GM13977 (cell line): ENCODE data around the gene FHAD1.

ENCODE experiments used
- DNase-seq: peaks from one replicate; pipeline ENCODE4 v3.0.0; 2012; ENCODE audit warnings: low spot score
- in situ Hi-C: fragments of 300-500 bp; cut with MboI; formaldehyde crosslinking; loops from one replicate; pipeline ENCODE4 v1.12.0; 2022; ENCODE audit warnings: low sequenced_read_pairs, low pct_unique_long_range_greater_than_20kb, mixed read lengths, inconsistent platforms; ENCODE audit not compliant: unreplicated experiment
- TF ChIP-seq, protein P1 (sequence below): IDR thresholded peaks from 2 replicates; pipeline ENCODE4 v1.5.1; 2012; ENCODE audit warnings: mild to moderate bottlenecking, control low read depth; ENCODE audit not compliant: insufficient read depth; ENCODE audit errors: extremely low read depth, missing control alignments

FHAD1 gene

DNA sequence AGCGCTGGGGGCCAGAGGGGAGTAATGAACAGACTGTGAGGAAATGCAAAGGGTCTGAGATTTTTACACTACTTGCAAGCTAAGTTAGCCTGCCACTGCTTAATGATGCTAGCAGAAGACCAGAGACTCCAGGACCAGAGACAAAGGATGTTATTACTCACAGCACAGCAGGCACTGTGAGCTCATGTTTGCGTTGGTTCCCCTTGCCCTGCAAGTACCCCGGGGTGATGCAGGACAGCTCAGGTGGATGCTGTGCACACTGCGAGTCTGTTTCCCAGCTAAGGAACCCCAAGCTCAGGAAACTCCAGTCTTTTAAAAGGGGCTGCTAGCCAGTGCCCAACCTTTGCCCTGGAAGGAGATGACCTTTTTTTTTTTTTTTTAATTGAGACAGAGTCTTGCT lies 1.2 kb downstream of the FHAD1 start:
- TF ChIP-seq, protein P1, sequence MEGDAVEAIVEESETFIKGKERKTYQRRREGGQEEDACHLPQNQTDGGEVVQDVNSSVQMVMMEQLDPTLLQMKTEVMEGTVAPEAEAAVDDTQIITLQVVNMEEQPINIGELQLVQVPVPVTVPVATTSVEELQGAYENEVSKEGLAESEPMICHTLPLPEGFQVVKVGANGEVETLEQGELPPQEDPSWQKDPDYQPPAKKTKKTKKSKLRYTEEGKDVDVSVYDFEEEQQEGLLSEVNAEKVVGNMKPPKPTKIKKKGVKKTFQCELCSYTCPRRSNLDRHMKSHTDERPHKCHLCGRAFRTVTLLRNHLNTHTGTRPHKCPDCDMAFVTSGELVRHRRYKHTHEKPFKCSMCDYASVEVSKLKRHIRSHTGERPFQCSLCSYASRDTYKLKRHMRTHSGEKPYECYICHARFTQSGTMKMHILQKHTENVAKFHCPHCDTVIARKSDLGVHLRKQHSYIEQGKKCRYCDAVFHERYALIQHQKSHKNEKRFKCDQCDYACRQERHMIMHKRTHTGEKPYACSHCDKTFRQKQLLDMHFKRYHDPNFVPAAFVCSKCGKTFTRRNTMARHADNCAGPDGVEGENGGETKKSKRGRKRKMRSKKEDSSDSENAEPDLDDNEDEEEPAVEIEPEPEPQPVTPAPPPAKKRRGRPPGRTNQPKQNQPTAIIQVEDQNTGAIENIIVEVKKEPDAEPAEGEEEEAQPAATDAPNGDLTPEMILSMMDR = no peak
- no peak for DNase-seq
- in situ Hi-C loops = no loop called here

GRCh38 chr1:15249081-15249480 lies 2.1 kb downstream of the FHAD1 start:
- peak; percentile 61 for DNase-seq
- in situ Hi-C loops = no loop called here
- TF ChIP-seq, protein P1 = no peak

DNA sequence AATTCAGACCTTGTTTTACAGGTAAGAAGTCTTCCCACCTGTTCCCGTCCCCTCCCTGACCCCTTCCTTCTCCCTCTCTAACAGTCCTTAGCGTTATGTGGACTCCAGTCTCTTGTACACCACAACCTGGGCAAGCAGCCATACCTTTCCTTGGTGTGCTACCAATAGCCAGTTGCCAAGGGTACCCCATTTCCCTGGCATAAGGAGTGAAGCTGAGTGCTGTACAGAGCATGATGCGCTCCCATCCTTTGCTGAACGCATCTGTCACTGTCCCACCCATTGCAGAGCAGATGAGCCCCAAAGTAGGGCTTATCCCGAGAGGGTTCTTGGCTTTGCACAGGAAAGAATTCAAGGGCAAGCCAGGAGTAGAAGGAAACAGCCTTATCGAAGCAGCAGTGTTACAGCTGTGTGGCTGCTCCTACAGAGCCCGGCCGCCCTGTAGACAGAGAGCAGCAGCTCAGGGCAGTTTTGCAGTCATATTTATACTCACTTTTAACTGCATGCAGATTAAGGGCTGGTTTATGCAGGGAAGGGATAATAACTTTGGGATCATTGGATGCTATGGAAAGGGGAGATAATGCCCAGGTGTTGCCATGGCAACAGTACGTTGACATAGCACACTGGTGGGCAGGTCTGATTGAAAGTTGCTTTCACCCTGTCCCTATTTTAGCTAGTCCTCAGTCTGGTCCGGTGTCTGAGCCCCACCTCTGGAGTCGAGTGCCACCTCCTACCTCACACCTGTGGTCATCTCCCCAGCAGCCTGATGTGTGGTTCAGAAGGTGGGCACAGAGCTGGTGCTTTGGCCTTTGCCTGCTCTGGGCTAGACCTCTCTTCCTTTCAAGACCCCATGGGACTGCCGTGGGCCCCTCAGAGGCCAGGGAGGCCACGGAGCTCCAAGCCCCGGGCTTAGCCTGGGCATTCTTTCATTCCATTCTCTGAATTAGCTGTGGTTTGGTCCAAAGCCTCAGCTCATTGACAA lies 5.1 kb downstream of the FHAD1 start:
- TF ChIP-seq, protein P1 = no peak
- no peak for DNase-seq
- in situ Hi-C loops = no loop called here

- no peak for DNase-seq
- in situ Hi-C loops = no loop called here
- TF ChIP-seq, protein P1 = no peak
Measured at GRCh38 chr1:15254559-15254958, 7.5 kb downstream of the FHAD1 start.

DNA sequence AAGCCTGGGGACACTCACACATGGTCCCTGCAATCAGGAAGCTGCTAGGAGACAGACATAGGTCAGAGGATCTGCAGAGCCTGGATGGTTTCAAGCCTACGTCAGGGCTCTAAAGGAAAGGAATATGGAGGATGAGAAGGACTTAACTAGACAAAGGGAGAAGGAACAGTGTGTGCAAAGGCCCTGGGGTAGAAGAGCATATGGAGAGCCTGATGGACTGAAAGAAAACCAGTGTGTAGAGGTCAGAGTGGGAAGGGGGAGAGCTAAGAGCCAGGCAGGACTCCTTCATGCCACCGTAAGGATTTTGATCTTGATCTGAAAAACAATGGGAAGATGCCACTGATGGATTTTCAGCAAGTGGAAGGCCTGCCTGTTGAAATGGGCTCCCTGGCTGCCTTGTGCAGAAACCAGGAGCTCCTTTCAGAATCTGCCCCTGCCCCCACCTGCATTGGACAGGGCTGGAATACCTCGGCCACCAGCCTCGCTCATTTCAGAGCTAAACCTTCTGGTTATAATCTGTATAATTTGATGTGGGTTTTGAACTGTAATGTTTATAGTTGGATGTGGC lies 8.6 kb downstream of the FHAD1 start:
- in situ Hi-C loops = no loop called here
- DNase-seq = no peak
- TF ChIP-seq, protein P1 = no peak

- in situ Hi-C loops = no loop called here
- TF ChIP-seq, protein P1 = no peak
- no peak for DNase-seq
Measured at GRCh38 chr1:15256584-15256983, 9.6 kb downstream of the FHAD1 start.
